Gastrocnemius medialis (tissue), 4 donors: ENCODE data around the gene ARHGAP28. TPM values are rescaled to one million over a fixed set of nuclear protein-coding genes. Genes with fewer than 3 reads are reported as not detected.

Source experiments
- ATAC-seq, 2 donors: fragments of 150-250 bp; one replicate each; pipeline ENCODE4 v1.9.1; 2016
- DNase-seq, 2 donors: peaks; one replicate each; pipeline ENCODE4 v3.0.0-alpha.2; 2019
- H3K27ac ChIP-seq, 4 donors: fragments of 200-600 bp; sonication (generic); 1 replicate in 1 of 4; 2 replicates in 3 of 4; pipeline ENCODE4 v1.5.1; 2016 to 2018; ENCODE audit warnings: mild to moderate bottlenecking in 2 of 4, moderate library complexity in 1 of 4
- H3K27me3 ChIP-seq, 3 donors: fragments of 200-600 bp; sonication (generic) in 2 of 3; 1 replicate in 1 of 3; 2 replicates in 2 of 3; pipeline versions ENCODE4 v1.5.1 to v1.6.0; 2016 to 2019; ENCODE audit warnings: mild to moderate bottlenecking in 1 of 3, moderate library complexity in 1 of 3
- H3K36me3 ChIP-seq, 2 donors: fragments of 200-600 bp; sonication (generic) in 1 of 2; one replicate each; pipeline ENCODE4 v1.5.1; 2017 to 2018
- H3K4me1 ChIP-seq, 2 donors: fragments of 200-600 bp; sonication (generic) in 1 of 2; one replicate each; pipeline ENCODE4 v1.5.1; 2016 to 2017; ENCODE audit warnings: mild to moderate bottlenecking in 2 of 2
- H3K4me3 ChIP-seq, 4 donors: fragments of 200-600 bp; sonication (generic) in 3 of 4; 1 replicate in 1 of 4; 2 replicates in 3 of 4; pipeline ENCODE4 v1.5.1; 2016 to 2019; ENCODE audit warnings: mild to moderate bottlenecking in 2 of 4
- H3K9me3 ChIP-seq, 3 donors: fragments of 200-600 bp; sonication (generic) in 2 of 3; 1 replicate in 1 of 3; 2 replicates in 2 of 3; pipeline ENCODE4 v1.5.1; 2016 to 2019
- POLR2A ChIP-seq, 2 donors: fragments of 450-650 bp; IDR thresholded peaks; one replicate each; pipeline ENCODE4 v1.6.1; 2017; ENCODE audit warnings: antibody characterized with exemption in 2 of 2, mild to moderate bottlenecking in 2 of 2, moderate library complexity in 2 of 2
- in situ Hi-C, 4 donors: fragments of 200-750 bp; cut with MboI; loops; one replicate each; pipeline versions ENCODE4 v1.15.0 to v1.8.0; 2017; ENCODE audit warnings: low sequenced_read_pairs in 4 of 4
- intact Hi-C: fragments of 100-400 bp; cut with DNase I; formaldehyde crosslinking; loops from one replicate; pipeline ENCODE4 v1.15.1; 2023; ENCODE audit warnings: low total_unique reads
- total RNA-seq, 4 donors: library from RNA; depleted of rRNA; stranded (reverse); fragments of >200 nt; gene quantifications; one replicate each; pipeline versions ENCODE4 v1.1.0 to v1.2.3, GENCODE V29; 2016
- TF ChIP-seq, protein P1 (sequence below), 5 experiments: fragments of 450-650 bp in 3 of 5; fragments of 200-600 bp in 2 of 5; sonication (generic) in 2 of 5; IDR thresholded peaks in 4 of 5; conservative IDR thresholded peaks in 1 of 5; 1 replicate in 4 of 5; 2 replicates in 1 of 5; pipeline ENCODE4 v1.5.1; 2016 to 2019; ENCODE audit warnings: antibody characterized with exemption in 5 of 5, mild to moderate bottlenecking in 3 of 5, moderate library complexity in 3 of 5

Gene ARHGAP28
- total RNA-seq, 4 donors from 2014 or later = 4.6 to 17.9 (median 6.2) TPM

DNA sequence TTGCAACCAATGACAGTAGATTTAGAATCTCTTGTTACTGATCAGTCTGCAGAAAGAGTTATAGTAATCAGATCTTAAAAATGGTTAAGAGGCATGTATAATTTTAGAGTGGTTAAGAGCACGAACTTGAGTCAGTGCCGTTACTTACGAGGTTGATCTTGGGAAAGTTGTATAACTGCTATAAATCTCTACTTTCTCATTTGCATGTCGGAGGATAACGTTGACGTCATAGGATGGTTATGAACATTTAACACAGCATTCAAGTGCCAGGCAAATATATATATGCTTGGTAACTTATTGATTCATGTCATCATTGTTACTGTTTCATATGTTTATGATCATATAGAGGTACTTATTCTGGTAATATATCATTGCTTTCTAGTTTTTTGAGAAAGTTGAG is 146.2 kb downstream of the ARHGAP28 start:
- TF ChIP-seq, protein P1, sequence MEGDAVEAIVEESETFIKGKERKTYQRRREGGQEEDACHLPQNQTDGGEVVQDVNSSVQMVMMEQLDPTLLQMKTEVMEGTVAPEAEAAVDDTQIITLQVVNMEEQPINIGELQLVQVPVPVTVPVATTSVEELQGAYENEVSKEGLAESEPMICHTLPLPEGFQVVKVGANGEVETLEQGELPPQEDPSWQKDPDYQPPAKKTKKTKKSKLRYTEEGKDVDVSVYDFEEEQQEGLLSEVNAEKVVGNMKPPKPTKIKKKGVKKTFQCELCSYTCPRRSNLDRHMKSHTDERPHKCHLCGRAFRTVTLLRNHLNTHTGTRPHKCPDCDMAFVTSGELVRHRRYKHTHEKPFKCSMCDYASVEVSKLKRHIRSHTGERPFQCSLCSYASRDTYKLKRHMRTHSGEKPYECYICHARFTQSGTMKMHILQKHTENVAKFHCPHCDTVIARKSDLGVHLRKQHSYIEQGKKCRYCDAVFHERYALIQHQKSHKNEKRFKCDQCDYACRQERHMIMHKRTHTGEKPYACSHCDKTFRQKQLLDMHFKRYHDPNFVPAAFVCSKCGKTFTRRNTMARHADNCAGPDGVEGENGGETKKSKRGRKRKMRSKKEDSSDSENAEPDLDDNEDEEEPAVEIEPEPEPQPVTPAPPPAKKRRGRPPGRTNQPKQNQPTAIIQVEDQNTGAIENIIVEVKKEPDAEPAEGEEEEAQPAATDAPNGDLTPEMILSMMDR (IDR thresholded peaks at IDR 0.05 in 4 of 5, conservative IDR thresholded peaks at IDR 0.05 in 1 of 5) = no peak
- TF ChIP-seq POLR2A (IDR thresholded peaks at IDR 0.05) = no peak
- Histone ChIP-seq H3K4me1 (no peaks in the 10 kb centered on the region), H3K9me3 (no peaks in the 10 kb centered on the region), H3K4me3 (no peak overlapping the region), H3K27me3 (no peaks in the 10 kb centered on the region), H3K36me3 (peaks cover 0 to 16% of the 10 kb centered on the region in 2 donors), H3K27ac (no peak overlapping the region)
- ATAC-seq (no peak), DNase-seq (no peak)
- intact Hi-C loops (loop anchor here (5.0 kb wide), 1 partner anchor 148 kb away; the partner anchor contains the start of gene ARHGAP28), in situ Hi-C loops (loop anchor here in 2 of 4 donors (25.0 kb wide), 1 partner anchor 988 kb away; the partner anchor contains the start of gene TMEM200C (in 2 of the 2))

DNA sequence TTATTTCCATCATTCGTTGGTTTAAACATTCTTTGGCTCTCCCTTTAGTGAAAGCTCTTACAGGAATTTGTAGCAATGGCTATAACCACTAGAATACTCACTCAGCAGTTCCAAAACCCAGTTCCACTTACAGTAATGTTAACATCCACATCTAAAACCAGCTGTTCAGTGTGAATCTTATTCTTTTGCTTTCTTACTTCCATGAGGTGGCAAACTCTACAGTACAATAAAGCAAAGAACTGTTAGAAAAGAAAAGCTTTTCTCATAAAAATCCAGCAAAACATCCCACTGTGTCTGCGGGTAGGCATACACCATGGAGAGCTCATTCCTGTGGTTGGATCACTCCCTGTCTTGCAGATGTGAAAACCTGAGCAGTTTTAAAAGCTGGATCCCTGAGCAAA is 147.1 kb downstream of the ARHGAP28 start:
- no peak overlapping the region for H3K27ac ChIP-seq
- no peak overlapping the region for H3K4me3 ChIP-seq
- intact Hi-C loops = loop anchor here (5.0 kb wide), 1 partner anchor 149 kb away; the partner anchor contains the start of gene ARHGAP28
- no peak for TF ChIP-seq POLR2A (IDR thresholded peaks at IDR 0.05)
- ATAC-seq (no peak), DNase-seq (no peak)
- peaks cover 0 to 7% of the 10 kb centered on the region in 2 donors for H3K36me3 ChIP-seq
- H3K27me3 ChIP-seq = no peaks in the 10 kb centered on the region
- H3K4me1 ChIP-seq = peaks cover 0 to 4% of the 10 kb centered on the region in 2 donors
- H3K9me3 ChIP-seq = no peaks in the 10 kb centered on the region
- in situ Hi-C loops = loop anchor here in 2 of 4 donors (25.0 kb wide), 1 partner anchor 989 kb away; the partner anchor contains the start of gene TMEM200C (in 2 of the 2)

DNA sequence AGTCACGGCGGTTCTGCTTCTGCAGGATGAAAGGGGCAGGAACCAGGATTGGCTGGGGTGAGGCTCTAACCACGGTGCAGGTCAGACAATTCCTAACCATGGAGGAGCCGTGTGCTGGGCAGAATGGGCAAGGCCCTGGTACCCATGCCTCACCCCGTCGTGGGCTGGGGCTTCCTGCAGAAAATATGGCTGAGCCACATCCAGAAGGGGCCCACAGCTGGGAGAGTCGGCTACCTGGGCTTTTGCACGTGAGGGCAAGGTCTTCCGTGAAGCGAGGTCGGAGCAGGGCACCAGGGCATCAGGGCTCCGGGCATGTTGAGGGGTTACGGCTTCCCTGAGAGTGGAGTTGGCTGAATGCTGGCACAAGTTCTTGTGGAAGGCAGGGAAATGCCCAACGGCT is 147.8 kb downstream of the ARHGAP28 start:
- intact Hi-C loops = loop anchor here (5.0 kb wide), 1 partner anchor 150 kb away; the partner anchor contains the start of gene ARHGAP28
- in situ Hi-C loops = loop anchor here in 2 of 4 donors (25.0 kb wide), 1 partner anchor 990 kb away; the partner anchor contains the start of gene TMEM200C (in 2 of the 2)
- H3K4me3 ChIP-seq = no peak overlapping the region
- DNase-seq (no peak), ATAC-seq (no peak)
- TF ChIP-seq, protein P1 (IDR thresholded peaks at IDR 0.05 in 4 of 5, conservative IDR thresholded peaks at IDR 0.05 in 1 of 5) = no peak
- TF ChIP-seq POLR2A (IDR thresholded peaks at IDR 0.05) = no peak
- peaks cover 0 to 4% of the 10 kb centered on the region in 2 donors for H3K36me3 ChIP-seq
- peaks cover 0 to 4% of the 10 kb centered on the region in 2 donors for H3K4me1 ChIP-seq
- H3K9me3 ChIP-seq = no peaks in the 10 kb centered on the region
- no peaks in the 10 kb centered on the region for H3K27me3 ChIP-seq
- H3K27ac ChIP-seq = no peak overlapping the region

DNA sequence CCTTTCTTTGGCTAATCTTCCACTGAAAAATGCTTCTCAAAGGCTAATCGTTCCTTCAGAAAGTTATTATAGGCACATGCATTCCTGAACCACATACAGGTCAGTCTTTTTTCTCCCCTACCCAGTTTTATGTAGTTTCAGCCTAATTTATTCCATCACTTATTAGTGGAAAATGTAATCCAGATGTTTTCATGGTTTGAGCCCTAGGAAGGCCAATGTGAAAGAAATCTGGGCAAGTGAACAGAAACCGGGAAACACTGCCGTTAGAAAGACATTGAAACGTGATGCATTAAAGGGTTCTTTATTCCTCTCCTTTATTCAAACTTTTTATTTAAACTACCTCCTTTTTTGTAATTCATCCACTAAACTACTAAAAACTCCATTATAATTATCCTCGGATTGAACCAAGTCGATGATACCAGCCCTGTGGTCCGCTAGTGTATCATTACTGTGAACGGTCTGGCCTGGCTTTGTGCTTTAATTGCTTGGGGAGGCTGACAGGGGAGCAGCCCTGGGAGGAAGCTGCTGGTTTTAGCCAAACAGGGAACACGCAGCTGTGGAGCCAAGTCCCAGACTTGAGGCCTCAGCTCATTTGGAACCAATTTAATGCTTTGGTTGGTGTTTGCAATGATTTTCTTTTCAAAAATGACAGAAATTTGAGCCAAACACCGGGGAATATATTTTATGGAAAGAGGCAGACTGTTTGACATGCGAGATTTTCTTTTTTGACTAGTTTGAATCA is 149.2 kb downstream of the ARHGAP28 start:
- DNase-seq = no peak
- no peak overlapping the region for H3K4me3 ChIP-seq
- no peaks in the 10 kb centered on the region for H3K9me3 ChIP-seq
- H3K4me1 ChIP-seq = peaks cover 0 to 4% of the 10 kb centered on the region in 2 donors
- TF ChIP-seq POLR2A (IDR thresholded peaks at IDR 0.05) = no peak
- TF ChIP-seq, protein P1 (IDR thresholded peaks at IDR 0.05 in 4 of 5, conservative IDR thresholded peaks at IDR 0.05 in 1 of 5) = no peak
- in situ Hi-C loops = loop anchor here in 2 of 4 donors (25.0 kb wide), 1 partner anchor 991 kb away; the partner anchor contains the start of gene TMEM200C (in 2 of the 2)
- intact Hi-C loops = loop anchor here (5.0 kb wide), 1 partner anchor 151 kb away; the partner anchor contains the start of gene ARHGAP28
- H3K27ac ChIP-seq = no peak overlapping the region
- no peaks in the 10 kb centered on the region for H3K27me3 ChIP-seq
- no peaks in the 10 kb centered on the region for H3K36me3 ChIP-seq
- no peak for ATAC-seq
